ENCODE measurements around the gene LRRC8E. TPM values are rescaled to one million over a fixed set of nuclear protein-coding genes. Genes with fewer than 3 reads are reported as not detected.

The LRRC8E gene
- total and polyA plus RNA-seq, 10 of the 15 experiments (the other 5 are each of a cell fraction or from before 2014, with no cell fraction given) = 0.04 to 0.32 (median 0.25) TPM; not detected in 7

GRCh38 chr19:7928741-7929701 lies 40.7 kb downstream of the LRRC8E start (continued):
- TF ChIP-seq SIN3A (IDR thresholded peaks at IDR 0.05; ENCODE audit: low read depth, low read length) (no peak), SMC3 (IDR thresholded peaks at IDR 0.05; ENCODE audit: borderline replicate concordance, low read length) (peak; percentile 17; the same call in 1 of the 2 replicates), ZNF687 (IDR thresholded peaks at IDR 0.05) (no peak), CBFB (IDR thresholded peaks at IDR 0.05; ENCODE audit: low read depth) (no peak), ZNF217 (IDR thresholded peaks at IDR 0.05) (no peak), SREBF1 (IDR thresholded peaks at IDR 0.05; ENCODE audit: low read length) (no peak), KDM1A (IDR thresholded peaks at IDR 0.05; ENCODE audit: borderline replicate concordance) (no peak), ZZZ3 (IDR thresholded peaks at IDR 0.05; ENCODE audit: control insufficient read depth, insufficient read length, low read depth) (no peak), CEBPB (IDR thresholded peaks at IDR 0.05; ENCODE audit: borderline replicate concordance in 1 of 2, low read depth in 2 of 2, low read length in 2 of 2) (no peak), YY1 (IDR thresholded peaks at IDR 0.05; ENCODE audit: low read depth, low read length) (no peak; the same call in 1 of the 2 replicates), ZNF207 (IDR thresholded peaks at IDR 0.05; ENCODE audit: borderline replicate concordance) (no peak), CHD2 (IDR thresholded peaks at IDR 0.05; ENCODE audit: borderline replicate concordance, low read depth, low read length) (no peak), SRF (IDR thresholded peaks at IDR 0.05; ENCODE audit: low read depth in 2 of 2, low read length in 2 of 2) (no peak), BRCA1 (IDR thresholded peaks at IDR 0.05; ENCODE audit: low read depth, low read length) (no peak), CBX3 (IDR thresholded peaks at IDR 0.05; ENCODE audit: borderline replicate concordance, low read depth) (no peak), CBX5 (IDR thresholded peaks at IDR 0.05; ENCODE audit: low read depth) (no peak), RAD51 (IDR thresholded peaks at IDR 0.05) (no peak), CREM (IDR thresholded peaks at IDR 0.05; ENCODE audit: low read depth) (no peak), NRF1 (conservative IDR thresholded peaks at IDR 0.05; ENCODE audit: low read depth, low read length) (no peak), RB1 (IDR thresholded peaks at IDR 0.05; ENCODE audit: borderline replicate concordance) (no peak), HCFC1 (IDR thresholded peaks at IDR 0.05; ENCODE audit: low read length) (no peak), MEF2B (IDR thresholded peaks at IDR 0.05; ENCODE audit: partially characterized antibody, poor library complexity, severe bottlenecking) (peak; percentile 46), ZBED1 (IDR thresholded peaks at IDR 0.05; ENCODE audit: borderline replicate concordance) (no peak)
- TF ChIP-seq, protein P1, sequence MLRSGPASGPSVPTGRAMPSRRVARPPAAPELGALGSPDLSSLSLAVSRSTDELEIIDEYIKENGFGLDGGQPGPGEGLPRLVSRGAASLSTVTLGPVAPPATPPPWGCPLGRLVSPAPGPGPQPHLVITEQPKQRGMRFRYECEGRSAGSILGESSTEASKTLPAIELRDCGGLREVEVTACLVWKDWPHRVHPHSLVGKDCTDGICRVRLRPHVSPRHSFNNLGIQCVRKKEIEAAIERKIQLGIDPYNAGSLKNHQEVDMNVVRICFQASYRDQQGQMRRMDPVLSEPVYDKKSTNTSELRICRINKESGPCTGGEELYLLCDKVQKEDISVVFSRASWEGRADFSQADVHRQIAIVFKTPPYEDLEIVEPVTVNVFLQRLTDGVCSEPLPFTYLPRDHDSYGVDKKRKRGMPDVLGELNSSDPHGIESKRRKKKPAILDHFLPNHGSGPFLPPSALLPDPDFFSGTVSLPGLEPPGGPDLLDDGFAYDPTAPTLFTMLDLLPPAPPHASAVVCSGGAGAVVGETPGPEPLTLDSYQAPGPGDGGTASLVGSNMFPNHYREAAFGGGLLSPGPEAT (IDR thresholded peaks at IDR 0.05; ENCODE audit: low read depth) = no peak
- TF ChIP-seq, protein P2, sequence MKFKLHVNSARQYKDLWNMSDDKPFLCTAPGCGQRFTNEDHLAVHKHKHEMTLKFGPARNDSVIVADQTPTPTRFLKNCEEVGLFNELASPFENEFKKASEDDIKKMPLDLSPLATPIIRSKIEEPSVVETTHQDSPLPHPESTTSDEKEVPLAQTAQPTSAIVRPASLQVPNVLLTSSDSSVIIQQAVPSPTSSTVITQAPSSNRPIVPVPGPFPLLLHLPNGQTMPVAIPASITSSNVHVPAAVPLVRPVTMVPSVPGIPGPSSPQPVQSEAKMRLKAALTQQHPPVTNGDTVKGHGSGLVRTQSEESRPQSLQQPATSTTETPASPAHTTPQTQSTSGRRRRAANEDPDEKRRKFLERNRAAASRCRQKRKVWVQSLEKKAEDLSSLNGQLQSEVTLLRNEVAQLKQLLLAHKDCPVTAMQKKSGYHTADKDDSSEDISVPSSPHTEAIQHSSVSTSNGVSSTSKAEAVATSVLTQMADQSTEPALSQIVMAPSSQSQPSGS (IDR thresholded peaks at IDR 0.05; ENCODE audit: low read length) = no peak
